NK-92 (cell line): ENCODE measurements around the gene PTCRA.

ENCODE experiments used
- DNase-seq: peaks from one replicate; lab custom pipeline; 2025; ENCODE audit not compliant: unreplicated experiment; lab: John Stamatoyannopoulos, UW

The PTCRA gene

GRCh38 chr6:42970871-42971612 is 55.2 kb downstream of the PTCRA start:
- DNase-seq, result no peak

GRCh38 chr6:42971746-42972327 is 56.0 kb downstream of the PTCRA start:
- DNase-seq, result no peak

GRCh38 chr6:42973926-42974325 is 58.1 kb downstream of the PTCRA start:
- DNase-seq, result no peak

GRCh38 chr6:42974919-42975505 is 59.2 kb downstream of the PTCRA start:
- no peak for DNase-seq
